Spleen (tissue), 7 donors: ENCODE results near the gene CHURC1.

ENCODE experiments used
- CTCF ChIP-seq, 11 experiments: fragments of 200-600 bp in 7 of 11; fragments of 450-650 bp in 4 of 11; sonication (generic) in 4 of 11; IDR thresholded peaks in 8 of 11; conservative IDR thresholded peaks in 3 of 11; 1 replicate in 7 of 11; 2 replicates in 4 of 11; pipeline versions ENCODE4 v1.4.0 to v1.8.0; 2016 to 2021; ENCODE audit warnings: antibody characterized with exemption in 11 of 11, inconsistent platforms in 4 of 11, mild to moderate bottlenecking in 1 of 11
- POLR2A ChIP-seq, 3 donors: fragments of 450-650 bp; IDR thresholded peaks; one replicate each; pipeline ENCODE4 v1.5.1; 2017; ENCODE audit warnings: antibody characterized with exemption in 3 of 3, mild to moderate bottlenecking in 1 of 3
- POLR2AphosphoS5 ChIP-seq, 3 donors: sonication (generic); formaldehyde crosslinking; IDR thresholded peaks; one replicate each; pipeline ENCODE4 v1.5.1; 2017; ENCODE audit warnings: antibody characterized with exemption in 3 of 3
- donor health status: DM: no; HTN: no; CAD: no; lungs with moderate emphysema.
- donor health status: DM: no; HTN: no; CAD: no.
- donor health status: DM: no; HTN: no; CAD: no.

DNA sequence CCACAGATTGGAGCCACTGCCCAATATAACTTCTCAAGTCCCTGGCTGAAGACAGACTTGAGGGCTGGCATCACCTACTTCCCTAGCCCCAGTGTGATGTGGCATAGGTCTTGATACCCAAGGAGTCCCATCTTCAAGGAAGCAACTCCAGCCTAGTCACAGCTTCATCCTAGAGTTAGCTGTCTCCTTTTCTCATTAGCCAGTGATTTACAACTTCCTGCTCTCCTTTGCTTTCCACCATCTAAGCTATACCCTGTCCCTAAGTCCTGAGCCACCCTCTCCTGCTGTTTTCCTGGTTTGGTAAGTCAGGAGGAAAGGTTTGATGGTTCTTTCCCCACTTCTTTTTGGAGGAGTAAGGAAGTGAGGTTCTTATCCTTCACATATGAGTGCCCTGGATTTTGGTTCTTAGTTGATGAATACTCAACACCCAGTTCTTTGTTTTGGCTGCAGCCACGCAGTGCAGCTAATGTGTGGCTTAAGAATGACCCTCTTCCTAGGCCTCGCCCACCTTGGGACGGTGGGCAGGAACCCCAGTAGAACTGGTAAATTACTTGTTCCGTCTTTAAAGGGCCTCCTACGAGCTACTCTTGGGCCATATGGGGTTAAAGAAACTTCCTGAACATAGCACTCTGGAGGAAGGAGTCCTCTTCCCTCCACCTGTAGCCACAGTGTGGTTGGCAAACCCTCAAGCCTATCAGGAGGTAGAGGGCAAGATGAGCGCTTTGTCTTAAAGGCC, 32.2 kb downstream of the CHURC1 start:
- TF ChIP-seq CTCF (IDR thresholded peaks at IDR 0.05 in 8 of 11, conservative IDR thresholded peaks at IDR 0.05 in 3 of 11) (no peak), POLR2AphosphoS5 (IDR thresholded peaks at IDR 0.05) (no peak), POLR2A (IDR thresholded peaks at IDR 0.05) (no peak)
